Keratinocyte (primary cell): Measurements from ENCODE around the gene RUFY2.

Source experiments
- EZH2 ChIP-seq: IDR thresholded peaks from one replicate; pipeline ENCODE4 v1.6.1; 2012; ENCODE audit warnings: inconsistent platforms, mild to moderate bottlenecking, low read length, moderate library complexity
- TF ChIP-seq, protein P1 (sequence below), 3 experiments: IDR thresholded peaks in 1 of 3; conservative IDR thresholded peaks in 1 of 3; optimal IDR thresholded peaks in 1 of 3; 2 replicates in 2 of 3; 3 replicates in 1 of 3; pipeline versions ENCODE3 to v1.5.1; 2011; ENCODE audit warnings: low read length in 3 of 3, mild to moderate bottlenecking in 3 of 3, moderate library complexity in 2 of 3, control low read depth in 1 of 3, inconsistent platforms in 1 of 3; ENCODE audit not compliant: insufficient read depth in 2 of 3; ENCODE audit errors: extremely low read depth in 1 of 3

DNA sequence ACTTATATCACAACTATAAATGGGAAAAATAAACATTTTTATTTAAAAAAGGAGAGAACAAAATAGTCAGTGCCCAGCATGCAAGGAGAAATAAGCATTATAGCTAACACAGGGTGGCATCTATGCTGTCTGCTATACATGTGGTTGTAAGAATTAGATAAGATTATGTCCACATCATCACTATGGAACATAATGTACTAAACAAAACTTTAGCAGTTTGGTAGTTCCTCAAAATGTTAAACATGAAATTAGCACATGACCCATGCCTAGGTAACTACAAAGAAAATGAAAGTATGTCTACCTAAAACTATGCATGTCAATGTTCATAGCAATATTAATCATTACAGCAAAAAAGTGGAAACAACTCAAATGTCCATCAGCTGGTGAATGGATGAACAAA, 28.7 kb upstream of the RUFY2 start:
- TF ChIP-seq, protein P1, sequence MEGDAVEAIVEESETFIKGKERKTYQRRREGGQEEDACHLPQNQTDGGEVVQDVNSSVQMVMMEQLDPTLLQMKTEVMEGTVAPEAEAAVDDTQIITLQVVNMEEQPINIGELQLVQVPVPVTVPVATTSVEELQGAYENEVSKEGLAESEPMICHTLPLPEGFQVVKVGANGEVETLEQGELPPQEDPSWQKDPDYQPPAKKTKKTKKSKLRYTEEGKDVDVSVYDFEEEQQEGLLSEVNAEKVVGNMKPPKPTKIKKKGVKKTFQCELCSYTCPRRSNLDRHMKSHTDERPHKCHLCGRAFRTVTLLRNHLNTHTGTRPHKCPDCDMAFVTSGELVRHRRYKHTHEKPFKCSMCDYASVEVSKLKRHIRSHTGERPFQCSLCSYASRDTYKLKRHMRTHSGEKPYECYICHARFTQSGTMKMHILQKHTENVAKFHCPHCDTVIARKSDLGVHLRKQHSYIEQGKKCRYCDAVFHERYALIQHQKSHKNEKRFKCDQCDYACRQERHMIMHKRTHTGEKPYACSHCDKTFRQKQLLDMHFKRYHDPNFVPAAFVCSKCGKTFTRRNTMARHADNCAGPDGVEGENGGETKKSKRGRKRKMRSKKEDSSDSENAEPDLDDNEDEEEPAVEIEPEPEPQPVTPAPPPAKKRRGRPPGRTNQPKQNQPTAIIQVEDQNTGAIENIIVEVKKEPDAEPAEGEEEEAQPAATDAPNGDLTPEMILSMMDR (optimal IDR thresholded peaks at IDR 0.05 in 1 of 3, IDR thresholded peaks at IDR 0.05 in 1 of 3, conservative IDR thresholded peaks at IDR 0.05 in 1 of 3; ENCODE audit: extremely low read depth in 1 of 3, insufficient read depth in 2 of 3, low read length in 3 of 3), result no peak
- no peak for TF ChIP-seq EZH2
